ENCODE measurements around the gene DDX25.

DDX25 gene

DNA sequence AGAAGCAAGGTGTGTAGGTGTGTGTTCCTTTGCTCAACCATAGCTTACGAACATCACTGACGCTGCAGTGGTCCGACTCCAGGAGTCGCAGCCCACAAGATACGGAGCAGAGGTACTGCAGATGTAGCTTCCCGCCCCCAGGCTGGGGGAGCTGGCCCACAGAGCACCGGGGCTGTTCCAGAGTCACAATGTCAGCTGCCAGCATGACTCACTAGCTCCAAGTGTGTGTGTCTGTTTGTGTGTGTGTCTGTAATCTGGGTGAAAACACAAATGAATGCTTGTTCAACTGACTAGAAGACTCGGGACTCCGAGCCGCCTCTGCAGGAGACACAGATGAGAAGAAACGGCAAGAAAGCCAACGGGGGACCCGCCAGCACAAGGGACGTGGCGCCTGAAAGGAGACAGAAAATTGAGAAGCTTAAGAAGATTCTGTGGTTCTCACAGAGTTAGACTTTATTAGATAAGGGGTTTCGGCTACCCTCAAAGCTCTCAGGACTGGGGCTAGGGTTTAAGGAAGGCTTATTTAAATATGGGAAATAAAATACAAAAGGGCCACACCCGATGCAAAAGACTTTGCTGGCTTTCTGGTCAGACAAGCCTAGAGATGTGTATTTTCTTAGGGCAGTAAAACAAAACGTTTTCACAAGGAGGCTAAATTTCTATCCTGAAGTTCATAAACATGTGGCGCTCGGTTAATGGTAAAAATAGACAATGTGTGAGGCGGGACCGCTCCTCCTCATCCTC is 52.3 kb downstream of the DDX25 start:
- Mint-ChIP-seq H3K4me3 (no peak overlapping the region), H3K27ac (no peak overlapping the region), H3K27me3 (peaks cover 4% of the 10 kb centered on the region), H3K9me3 (no peaks in the 10 kb centered on the region), H3K36me3 (no peaks in the 10 kb centered on the region), H3K4me1 (no peaks in the 10 kb centered on the region)
- ATAC-seq (ENCODE audit: low read depth) (no peak), DNase-seq (ENCODE audit: low spot score in 2 of 2) (no peak)

GRCh38 chr11:125957618-125958332 is 53.5 kb downstream of the DDX25 start:
- Mint-ChIP-seq H3K4me3 (no peak overlapping the region), H3K9me3 (peaks cover 4% of the 10 kb centered on the region), H3K27me3 (peaks cover 4% of the 10 kb centered on the region), H3K4me1 (no peaks in the 10 kb centered on the region), H3K27ac (no peak overlapping the region), H3K36me3 (peaks cover 1% of the 10 kb centered on the region)
- DNase-seq (ENCODE audit: low spot score in 2 of 2) = no peak
- no peak for ATAC-seq (ENCODE audit: low read depth)

DNA sequence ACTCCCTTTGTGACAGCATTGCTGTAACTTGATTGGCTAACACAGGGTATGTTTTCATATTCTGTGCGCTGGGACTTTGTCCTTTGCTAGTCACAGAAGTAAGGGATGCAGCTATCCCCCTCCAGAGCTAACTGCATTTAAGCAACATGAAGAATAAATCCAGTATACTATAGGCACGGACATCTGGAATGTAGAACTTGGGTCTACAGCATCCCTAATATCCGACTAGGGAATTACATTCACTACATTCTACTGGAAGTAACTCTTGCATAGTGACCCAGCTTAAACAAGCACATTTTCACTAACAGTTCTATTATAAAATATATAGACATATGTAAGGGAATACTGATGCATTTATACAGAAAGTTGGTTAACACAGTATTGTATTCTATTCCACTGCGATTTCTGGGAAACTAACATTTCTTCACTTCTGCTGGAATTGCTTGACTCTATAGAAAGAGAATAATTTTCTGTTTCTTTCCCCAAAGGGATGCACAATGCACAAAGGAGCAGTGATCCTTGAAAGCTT is 54.6 kb downstream of the DDX25 start:
- Mint-ChIP-seq H3K4me3 (no peak overlapping the region), H3K4me1 (no peaks in the 10 kb centered on the region), H3K36me3 (peaks cover 1% of the 10 kb centered on the region), H3K27ac (no peak overlapping the region), H3K27me3 (peaks cover 4% of the 10 kb centered on the region), H3K9me3 (peaks cover 8% of the 10 kb centered on the region)
- ATAC-seq (ENCODE audit: low read depth) = no peak
- DNase-seq (ENCODE audit: low spot score in 2 of 2) = no peak

- Mint-ChIP-seq H3K36me3 (peaks cover 1% of the 10 kb centered on the region), H3K4me1 (no peaks in the 10 kb centered on the region), H3K27me3 (peaks cover 4% of the 10 kb centered on the region), H3K9me3 (peaks cover 8% of the 10 kb centered on the region), H3K4me3 (no peak overlapping the region), H3K27ac (no peak overlapping the region)
- DNase-seq (ENCODE audit: low spot score in 2 of 2) (no peak), ATAC-seq (ENCODE audit: low read depth) (no peak)
Observed at GRCh38 chr11:125959511-125959910, 55.2 kb downstream of the DDX25 start.

- Mint-ChIP-seq H3K36me3 (peaks cover 1% of the 10 kb centered on the region), H3K27me3 (peaks cover 4% of the 10 kb centered on the region), H3K4me1 (no peaks in the 10 kb centered on the region), H3K9me3 (peaks cover 8% of the 10 kb centered on the region), H3K4me3 (no peak overlapping the region), H3K27ac (no peak overlapping the region)
- DNase-seq (ENCODE audit: low spot score in 2 of 2) = no peak
- ATAC-seq (ENCODE audit: low read depth) = no peak
Observed at GRCh38 chr11:125959931-125960330, 55.6 kb downstream of the DDX25 start.

- ATAC-seq (ENCODE audit: low read depth) (no peak), DNase-seq (ENCODE audit: low spot score in 2 of 2) (no peak)
- Mint-ChIP-seq H3K4me1 (no peaks in the 10 kb centered on the region), H3K9me3 (peaks cover 8% of the 10 kb centered on the region), H3K36me3 (peaks cover 1% of the 10 kb centered on the region), H3K27me3 (peaks cover 4% of the 10 kb centered on the region), H3K4me3 (no peak overlapping the region), H3K27ac (no peak overlapping the region)
Observed at GRCh38 chr11:125960771-125961170, 56.5 kb downstream of the DDX25 start.

- peaks cover 7% of the 10 kb centered on the region for H3K9me3 Mint-ChIP-seq
- no peak for ATAC-seq (ENCODE audit: low read depth)
- no peaks in the 10 kb centered on the region for H3K4me1 Mint-ChIP-seq
Observed at GRCh38 chr11:125967515-125967914, 63.2 kb downstream of the DDX25 start.

DNA sequence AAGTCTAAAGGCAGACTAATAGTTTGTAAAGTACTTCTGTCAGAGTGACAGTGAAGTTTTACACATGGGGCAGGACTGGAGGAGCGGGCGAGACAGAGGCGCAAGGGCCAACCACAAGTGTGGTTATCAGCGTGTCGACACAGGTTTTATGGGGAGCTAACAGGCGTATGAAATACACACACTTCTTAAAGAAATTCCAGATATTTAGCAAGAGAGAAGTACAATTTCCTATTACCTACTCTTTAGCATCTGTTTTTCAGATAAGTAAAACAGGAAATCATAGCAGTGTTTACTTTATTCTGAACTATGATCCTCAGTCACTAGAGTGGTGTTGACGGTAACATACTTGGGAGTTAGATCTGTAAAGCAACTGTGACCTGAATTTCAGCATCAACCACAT is 64.0 kb downstream of the DDX25 start:
- Mint-ChIP-seq H3K36me3 (no peaks in the 10 kb centered on the region), H3K4me3 (no peak overlapping the region), H3K27me3 (peaks cover 9% of the 10 kb centered on the region), H3K27ac (no peak overlapping the region), H3K4me1 (no peaks in the 10 kb centered on the region), H3K9me3 (no peaks in the 10 kb centered on the region)
- ATAC-seq (ENCODE audit: low read depth) = no peak
- no peak for DNase-seq (ENCODE audit: low spot score in 2 of 2)

More at GRCh38 chr11:125967515-125967914, 63.2 kb downstream of the DDX25 start:
- Mint-ChIP-seq H3K4me3 (no peak overlapping the region), H3K27me3 (peaks cover 7% of the 10 kb centered on the region), H3K36me3 (peaks cover under 1% of the 10 kb centered on the region), H3K27ac (no peak overlapping the region)
- no peak for DNase-seq (ENCODE audit: low spot score in 2 of 2)

DNA sequence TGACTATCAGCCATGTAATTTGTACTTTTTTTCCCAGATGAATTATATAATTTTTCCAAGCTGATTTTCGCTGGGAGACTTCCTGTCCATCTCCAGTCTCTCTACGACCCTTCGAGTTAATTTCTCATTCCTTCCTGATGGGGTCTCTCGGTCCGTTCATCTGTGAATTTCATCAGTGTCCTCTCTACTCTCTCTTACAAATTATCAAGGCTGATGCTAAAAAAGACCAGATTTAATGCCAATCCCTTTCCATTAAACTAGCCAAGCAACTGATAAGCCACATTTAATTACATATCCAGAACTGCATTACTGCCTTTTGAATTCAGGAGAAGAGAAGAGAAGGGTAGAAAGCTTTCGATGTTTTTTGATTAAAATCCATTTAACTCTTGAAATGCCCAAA is 67.3 kb downstream of the DDX25 start:
- Mint-ChIP-seq H3K4me3 (no peak overlapping the region), H3K36me3 (no peaks in the 10 kb centered on the region), H3K4me1 (no peaks in the 10 kb centered on the region), H3K27me3 (peaks cover 13% of the 10 kb centered on the region), H3K27ac (no peak overlapping the region), H3K9me3 (peaks cover 1% of the 10 kb centered on the region)
- DNase-seq (ENCODE audit: low spot score in 2 of 2) (no peak), ATAC-seq (ENCODE audit: low read depth) (no peak)

GRCh38 chr11:125974284-125974683 is 70.0 kb downstream of the DDX25 start:
- peaks cover 1% of the 10 kb centered on the region for H3K9me3 Mint-ChIP-seq
- H3K36me3 Mint-ChIP-seq = no peaks in the 10 kb centered on the region
- no peaks in the 10 kb centered on the region for H3K4me1 Mint-ChIP-seq
- DNase-seq (ENCODE audit: low spot score in 2 of 2) (no peak), ATAC-seq (ENCODE audit: low read depth) (no peak)
- H3K4me3 Mint-ChIP-seq = no peak overlapping the region
- H3K27me3 Mint-ChIP-seq = peaks cover 15% of the 10 kb centered on the region
- H3K27ac Mint-ChIP-seq = no peak overlapping the region

GRCh38 chr11:125975634-125976033 is 71.3 kb downstream of the DDX25 start:
- Mint-ChIP-seq H3K4me1 (no peaks in the 10 kb centered on the region), H3K36me3 (no peaks in the 10 kb centered on the region)

GRCh38 chr11:125976156-125976555 is 71.8 kb downstream of the DDX25 start:
- no peaks in the 10 kb centered on the region for H3K36me3 Mint-ChIP-seq
- no peak overlapping the region for H3K27ac Mint-ChIP-seq
- H3K4me3 Mint-ChIP-seq = no peak overlapping the region
- ATAC-seq (ENCODE audit: low read depth) (no peak), DNase-seq (ENCODE audit: low spot score in 2 of 2) (no peak)
- peaks cover 13% of the 10 kb centered on the region for H3K27me3 Mint-ChIP-seq
- H3K4me1 Mint-ChIP-seq = no peaks in the 10 kb centered on the region
- H3K9me3 Mint-ChIP-seq = peaks cover 1% of the 10 kb centered on the region

More at GRCh38 chr11:125975634-125976033, 71.3 kb downstream of the DDX25 start:
- no peak overlapping the region for H3K4me3 Mint-ChIP-seq
- H3K27ac Mint-ChIP-seq = no peak overlapping the region
- H3K9me3 Mint-ChIP-seq = peaks cover 1% of the 10 kb centered on the region
- DNase-seq (ENCODE audit: low spot score in 2 of 2) (no peak), ATAC-seq (ENCODE audit: low read depth) (no peak)
- peaks cover 12% of the 10 kb centered on the region for H3K27me3 Mint-ChIP-seq

DNA sequence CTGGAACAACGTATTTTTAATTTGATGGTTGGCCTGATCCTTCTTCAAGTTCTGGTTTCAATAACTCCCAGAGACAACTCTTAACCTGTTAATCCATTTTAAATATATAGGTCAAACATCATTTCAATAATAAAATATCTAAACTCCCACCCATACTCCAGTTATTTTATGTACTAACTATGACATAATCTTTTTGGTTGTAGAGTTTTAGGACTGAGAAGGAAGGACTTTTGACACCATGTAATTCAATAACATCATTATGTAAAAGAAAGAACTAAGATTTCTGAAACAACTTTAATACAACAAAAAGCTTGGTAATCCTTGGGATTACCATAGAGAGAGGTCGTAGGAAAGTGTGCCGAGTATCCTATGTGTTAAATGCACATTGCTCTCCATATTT is 73.0 kb downstream of the DDX25 start:
- Mint-ChIP-seq H3K4me3 (no peak overlapping the region), H3K27me3 (peaks cover 11% of the 10 kb centered on the region), H3K36me3 (no peaks in the 10 kb centered on the region), H3K4me1 (no peaks in the 10 kb centered on the region), H3K27ac (no peak overlapping the region), H3K9me3 (peaks cover 1% of the 10 kb centered on the region)
- ATAC-seq (ENCODE audit: low read depth) (no peak), DNase-seq (ENCODE audit: low spot score in 2 of 2) (no peak)

GRCh38 chr11:125978181-125978716 is 73.9 kb downstream of the DDX25 start:
- no peak overlapping the region for H3K27ac Mint-ChIP-seq
- no peaks in the 10 kb centered on the region for H3K36me3 Mint-ChIP-seq
- peaks cover 10% of the 10 kb centered on the region for H3K27me3 Mint-ChIP-seq
- ATAC-seq (ENCODE audit: low read depth) = no peak
- DNase-seq (ENCODE audit: low spot score in 2 of 2) = no peak
- no peak overlapping the region for H3K4me3 Mint-ChIP-seq
- H3K9me3 Mint-ChIP-seq = peaks cover 1% of the 10 kb centered on the region
- peaks cover 5% of the 10 kb centered on the region for H3K4me1 Mint-ChIP-seq

Measured in memory B cell (primary cell).